Neural cell (in vitro differentiated cells): ENCODE measurements around the gene SNX14.

Experiments
- CTCF ChIP-seq: fragments of 450-650 bp; IDR thresholded peaks from 2 replicates; pipeline ENCODE4 v1.5.1; 2014; ENCODE audit warnings: antibody characterized with exemption, mild to moderate bottlenecking, moderate library complexity; ENCODE audit not compliant: poor library complexity, severe bottlenecking
- EP300 ChIP-seq: fragments of 450-650 bp; conservative IDR thresholded peaks from 2 replicates; pipeline ENCODE4 v1.6.1; 2014; ENCODE audit warnings: antibody characterized with exemption, mild to moderate bottlenecking, moderate library complexity; ENCODE audit not compliant: poor library complexity, severe bottlenecking
- EZH2 ChIP-seq: fragments of 200-600, 300-800 bp; shearing (Covaris generic), sonication (generic); IDR thresholded peaks from 2 replicates; pipeline ENCODE4 v1.6.1; 2014; ENCODE audit warnings: antibody characterized with exemption, low read length, borderline replicate concordance, mild to moderate bottlenecking; ENCODE audit not compliant: insufficient read depth, poor library complexity, severe bottlenecking
- MXI1 ChIP-seq: fragments of 450-650 bp; conservative IDR thresholded peaks from 2 replicates; pipeline ENCODE4 v1.6.1; 2014; ENCODE audit warnings: antibody characterized with exemption, mild to moderate bottlenecking; ENCODE audit not compliant: poor library complexity, severe bottlenecking
- POLR2AphosphoS5 ChIP-seq: IDR thresholded peaks from 2 replicates; pipeline ENCODE4 v1.6.1; 2012
- RAD21 ChIP-seq: fragments of 450-650 bp; conservative IDR thresholded peaks from 2 replicates; pipeline ENCODE4 v1.6.1; 2014; ENCODE audit warnings: antibody characterized with exemption, mild to moderate bottlenecking, moderate library complexity
- REST ChIP-seq: IDR thresholded peaks from 2 replicates; pipeline ENCODE4 v1.6.1; 2012; ENCODE audit warnings: borderline replicate concordance
- SMC3 ChIP-seq: fragments of 450-650 bp; conservative IDR thresholded peaks from 2 replicates; pipeline ENCODE4 v1.6.1; 2014; ENCODE audit warnings: antibody characterized with exemption, mild to moderate bottlenecking, moderate library complexity; ENCODE audit not compliant: poor library complexity
- TAF1 ChIP-seq: IDR thresholded peaks from 2 replicates; pipeline ENCODE4 v1.6.1; 2012; ENCODE audit warnings: low read depth

GRCh38 chr6:85640821-85641220, 47.2 kb upstream of the SNX14 start:
- TF ChIP-seq CTCF (no peak), RAD21 (no peak), REST (no peak), POLR2AphosphoS5 (no peak), EZH2 (no peak), TAF1 (no peak), EP300 (no peak), MXI1 (no peak), SMC3 (no peak)
